OCI-LY1 (cell line): ENCODE results near the gene TAS2R40.

Experiments
- CTCF ChIP-seq: fragments of 200-600 bp; sonication (generic), shearing (Covaris generic); IDR thresholded peaks from 2 replicates; pipeline ENCODE4 v1.5.1; 2017; ENCODE audit warnings: mild to moderate bottlenecking, antibody characterized with exemption, low read length, moderate library complexity, mixed read lengths
- EZH2 ChIP-seq: fragments of 200-600 bp; sonication (generic), shearing (Covaris generic); IDR thresholded peaks from 2 replicates; pipeline ENCODE4 v1.8.0; 2017; ENCODE audit warnings: borderline replicate concordance, mixed run types, mild to moderate bottlenecking, antibody characterized with exemption, low read length, moderate library complexity, mixed read lengths

GRCh38 chr7:143250199-143250598 is 28.4 kb downstream of the TAS2R40 start:
- TF ChIP-seq CTCF (no peak), EZH2 (no peak)
